ENCODE results near the gene TFR2.

TFR2 gene

GRCh38 chr7:100584683-100585510 lies 56.5 kb downstream of the TFR2 start:
- peak; percentile 32 for DNase-seq

GRCh38 chr7:100584054-100584682 lies 57.2 kb downstream of the TFR2 start:
- DNase-seq: no peak

GRCh38 chr7:100583132-100584053 lies 58.0 kb downstream of the TFR2 start:
- no peak for DNase-seq

- no peak for DNase-seq
Observed at GRCh38 chr7:100582650-100583049, 58.7 kb downstream of the TFR2 start.

GRCh38 chr7:100582041-100582579 lies 59.2 kb downstream of the TFR2 start:
- no peak for DNase-seq

GRCh38 chr7:100580466-100581283 lies 60.7 kb downstream of the TFR2 start:
- DNase-seq: no peak

GRCh38 chr7:100578246-100579183 lies 62.8 kb downstream of the TFR2 start:
- DNase-seq: no peak

GRCh38 chr7:100577507-100577906 lies 63.8 kb downstream of the TFR2 start:
- DNase-seq: no peak

- no peak for DNase-seq
Observed at GRCh38 chr7:100577103-100577502, 64.2 kb downstream of the TFR2 start.

- no peak for DNase-seq
Observed at GRCh38 chr7:100576384-100576993, 64.9 kb downstream of the TFR2 start.

GRCh38 chr7:100575746-100576383 lies 65.5 kb downstream of the TFR2 start:
- DNase-seq: no peak

GRCh38 chr7:100575206-100575631 lies 66.1 kb downstream of the TFR2 start:
- DNase-seq: no peak

GRCh38 chr7:100574362-100575205 lies 66.8 kb downstream of the TFR2 start:
- no peak for DNase-seq

- no peak for DNase-seq
Observed at GRCh38 chr7:100573691-100574361, 67.5 kb downstream of the TFR2 start, which contains the start of gene SAP25. Gene SAP25 (minus strand): TSS chr7:100573900. CDS start chr7:100573742, 158 bp downstream.

GRCh38 chr7:100572949-100573675 lies 68.2 kb downstream of the TFR2 start:
- DNase-seq: no peak

- no peak for DNase-seq
Observed at GRCh38 chr7:100572281-100572948, 68.9 kb downstream of the TFR2 start.

- DNase-seq: no peak
Observed at GRCh38 chr7:100571829-100572116, 69.6 kb downstream of the TFR2 start.

Measured in kidney glomerular epithelial cell (primary cell).